Endothelial cell of umbilical vein (primary cell): ENCODE data around the gene USP25.

Experiments used
- CTCF ChIP-seq, 2 donors: IDR thresholded peaks; 1 replicate in 1 of 2; 2 replicates in 1 of 2; pipeline ENCODE4 v1.5.1; 2011; ENCODE audit warnings: low read length in 2 of 2, mild to moderate bottlenecking in 2 of 2, moderate library complexity in 2 of 2, control low read depth in 1 of 2, inconsistent platforms in 1 of 2, low read depth in 1 of 2; ENCODE audit not compliant: insufficient read depth in 1 of 2; ENCODE audit errors: extremely low read depth in 1 of 2
- FOS ChIP-seq: IDR thresholded peaks from 2 replicates; pipeline ENCODE4 v1.6.1; 2011; ENCODE audit warnings: mild to moderate bottlenecking, low read length, moderate library complexity, borderline replicate concordance; ENCODE audit not compliant: insufficient read depth
- POLR2A ChIP-seq: IDR thresholded peaks from 2 replicates; pipeline ENCODE4 v1.6.1; 2012; ENCODE audit warnings: low read depth, mild to moderate bottlenecking, control low read depth, low read length
- POLR2AphosphoS5 ChIP-seq: IDR thresholded peaks from 2 replicates; pipeline ENCODE4 v1.6.1; 2012; ENCODE audit warnings: low read depth, mild to moderate bottlenecking, control low read depth, low read length, moderate library complexity; ENCODE audit not compliant: insufficient read depth

- TF ChIP-seq POLR2A, result no peak
- no peak for TF ChIP-seq CTCF (IDR thresholded peaks at IDR 0.05; ENCODE audit: extremely low read depth in 1 of 2, insufficient read depth in 1 of 2, low read depth in 1 of 2, low read length in 2 of 2)
- no peak for TF ChIP-seq POLR2AphosphoS5
- TF ChIP-seq FOS, result no peak
These were observed 128.0 kb downstream of the USP25 start for GRCh38 chr21:15857740-15858139.
